DOHH2 (cell line): ENCODE results near the gene TMEM218.

Experiments used
- EZH2phosphoT487 ChIP-seq: fragments of 200-600 bp; sonication (generic); IDR thresholded peaks from 2 replicates; pipeline ENCODE4 v1.6.1; 2017; ENCODE audit warnings: borderline replicate concordance, mild to moderate bottlenecking, antibody characterized with exemption, low read length, moderate library complexity, mixed read lengths
- TF ChIP-seq, protein P1 (sequence below): fragments of 200-600 bp; sonication (generic); IDR thresholded peaks from one replicate; pipeline ENCODE4 v1.5.1; 2014; ENCODE audit warnings: antibody characterized with exemption, mild to moderate bottlenecking, low read depth, low read length; ENCODE audit not compliant: poor library complexity, severe bottlenecking

GRCh38 chr11:125141178-125141577, 29.8 kb upstream of the TMEM218 start:
- TF ChIP-seq, protein P1, sequence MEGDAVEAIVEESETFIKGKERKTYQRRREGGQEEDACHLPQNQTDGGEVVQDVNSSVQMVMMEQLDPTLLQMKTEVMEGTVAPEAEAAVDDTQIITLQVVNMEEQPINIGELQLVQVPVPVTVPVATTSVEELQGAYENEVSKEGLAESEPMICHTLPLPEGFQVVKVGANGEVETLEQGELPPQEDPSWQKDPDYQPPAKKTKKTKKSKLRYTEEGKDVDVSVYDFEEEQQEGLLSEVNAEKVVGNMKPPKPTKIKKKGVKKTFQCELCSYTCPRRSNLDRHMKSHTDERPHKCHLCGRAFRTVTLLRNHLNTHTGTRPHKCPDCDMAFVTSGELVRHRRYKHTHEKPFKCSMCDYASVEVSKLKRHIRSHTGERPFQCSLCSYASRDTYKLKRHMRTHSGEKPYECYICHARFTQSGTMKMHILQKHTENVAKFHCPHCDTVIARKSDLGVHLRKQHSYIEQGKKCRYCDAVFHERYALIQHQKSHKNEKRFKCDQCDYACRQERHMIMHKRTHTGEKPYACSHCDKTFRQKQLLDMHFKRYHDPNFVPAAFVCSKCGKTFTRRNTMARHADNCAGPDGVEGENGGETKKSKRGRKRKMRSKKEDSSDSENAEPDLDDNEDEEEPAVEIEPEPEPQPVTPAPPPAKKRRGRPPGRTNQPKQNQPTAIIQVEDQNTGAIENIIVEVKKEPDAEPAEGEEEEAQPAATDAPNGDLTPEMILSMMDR = no peak
- no peak for TF ChIP-seq EZH2phosphoT487
